ENCODE data around the gene ELP6. TPM values are rescaled to one million over a fixed set of nuclear protein-coding genes. Genes with fewer than 3 reads are reported as not detected.
"Not testable (repeated sequence)": the region's sequence is repeated elsewhere in the genome, so short reads cannot be mapped to it uniquely, and the experiment has no call there.

Gene ELP6
- total and polyA plus RNA-seq, 8 donors: 6.2 to 28.3 (median 18.0) TPM; not detected in 1

- 73 to 89% (median 87%) methylated on average over 2 of the region's 2 CpGs for WGBS, 5 donors
- TF ChIP-seq POLR2AphosphoS5 (IDR thresholded peaks at IDR 0.05) (no peak), POLR2A (IDR thresholded peaks at IDR 0.05) (no peak), CTCF (IDR thresholded peaks at IDR 0.05) (no peak), EP300 (IDR thresholded peaks at IDR 0.05) (no peak)
- H3K27ac ChIP-seq: no peak overlapping the region
- peaks cover 0 to 16% (median 9%) of the 10 kb centered on the region in 4 donors for H3K4me1 ChIP-seq
- H3K27me3 ChIP-seq: no peaks in the 10 kb centered on the region
- H3K9me3 ChIP-seq: no peaks in the 10 kb centered on the region
- intact Hi-C loops (cut with DNase I; ENCODE audit: low total_unique reads): no loop called here
- no peak overlapping the region for H3K4me3 ChIP-seq
- no peak for DNase-seq
- no peaks in the 10 kb centered on the region for H3K36me3 ChIP-seq
Measured at GRCh38 chr3:47517937-47518336, 4.4 kb upstream of the ELP6 start.

DNA sequence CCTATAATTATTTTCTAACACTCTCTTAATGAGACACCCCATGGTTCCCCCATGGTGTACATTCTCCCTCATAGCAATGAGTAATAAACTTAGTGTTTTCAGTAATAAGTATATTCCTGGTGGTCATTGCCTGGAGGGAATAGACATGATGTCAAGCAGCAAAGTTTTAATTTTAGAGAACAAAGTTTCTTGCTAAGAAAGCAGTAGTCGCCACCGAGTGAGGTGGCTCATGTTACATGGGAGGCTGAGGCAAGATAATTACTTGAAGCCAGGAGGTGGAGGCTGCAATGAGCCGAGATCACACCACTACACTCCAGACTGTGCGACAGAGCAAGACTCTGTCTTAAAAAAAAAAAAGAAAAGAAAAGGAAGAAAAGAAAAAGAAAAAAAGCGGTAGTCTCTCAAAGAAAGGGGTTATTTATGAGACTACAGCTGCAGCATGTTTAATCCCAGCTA, 2.4 kb upstream of the ELP6 start:
- H3K36me3 ChIP-seq: peaks cover 0 to 3% (median under 1%) of the 10 kb centered on the region in 4 donors
- H3K9me3 ChIP-seq: no peaks in the 10 kb centered on the region
- no peak for TF ChIP-seq POLR2AphosphoS5 (IDR thresholded peaks at IDR 0.05)
- TF ChIP-seq POLR2A (IDR thresholded peaks at IDR 0.05): no peak
- TF ChIP-seq EP300 (IDR thresholded peaks at IDR 0.05): no peak
- no peak for TF ChIP-seq CTCF (IDR thresholded peaks at IDR 0.05)
- no peak overlapping the region for H3K27ac ChIP-seq
- H3K4me3 ChIP-seq: no peak overlapping the region
- no peaks in the 10 kb centered on the region for H3K27me3 ChIP-seq
- H3K4me1 ChIP-seq: peaks cover 9 to 21% (median 14%) of the 10 kb centered on the region in 4 donors
- intact Hi-C loops (cut with DNase I; ENCODE audit: low total_unique reads): no loop called here
- 57 to 72% (median 65%) methylated on average over 5 of the region's 5 CpGs for WGBS, 5 donors
- DNase-seq: no peak

DNA sequence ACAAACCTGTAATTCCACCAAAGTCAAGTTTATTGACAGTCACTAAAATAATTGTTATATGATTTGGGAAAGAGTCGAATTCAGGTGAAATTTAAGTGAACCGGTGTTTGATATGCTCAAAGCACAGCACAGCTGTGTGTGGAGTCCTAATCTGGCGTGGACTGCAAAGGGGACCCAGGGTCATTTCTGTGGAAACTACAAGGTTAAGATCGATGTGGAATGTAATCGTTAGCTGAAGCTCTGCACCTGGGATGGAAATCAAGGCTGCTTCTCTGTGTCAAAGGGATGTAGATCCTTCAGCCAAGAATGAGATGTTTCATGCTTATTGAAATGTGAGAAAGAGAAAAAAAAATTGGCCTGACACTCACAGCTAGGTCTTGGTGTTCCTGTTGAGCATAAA, 1.6 kb upstream of the ELP6 start:
- intact Hi-C loops (cut with DNase I; ENCODE audit: low total_unique reads): no loop called here
- Histone ChIP-seq H3K4me3 (no peak overlapping the region), H3K27me3 (no peaks in the 10 kb centered on the region), H3K36me3 (peaks cover 0 to 11% (median 8%) of the 10 kb centered on the region in 4 donors), H3K9me3 (no peaks in the 10 kb centered on the region), H3K27ac (no peak overlapping the region), H3K4me1 (peaks cover 9 to 21% (median 14%) of the 10 kb centered on the region in 4 donors)
- WGBS, 5 donors: 41 to 57% (median 51%) methylated on average over 5 of the region's 5 CpGs
- DNase-seq: peak in 1 of 2 donors; percentile 41
- TF ChIP-seq POLR2A (IDR thresholded peaks at IDR 0.05) (no peak), POLR2AphosphoS5 (IDR thresholded peaks at IDR 0.05) (no peak), CTCF (IDR thresholded peaks at IDR 0.05) (no peak), EP300 (IDR thresholded peaks at IDR 0.05) (no peak)

DNA sequence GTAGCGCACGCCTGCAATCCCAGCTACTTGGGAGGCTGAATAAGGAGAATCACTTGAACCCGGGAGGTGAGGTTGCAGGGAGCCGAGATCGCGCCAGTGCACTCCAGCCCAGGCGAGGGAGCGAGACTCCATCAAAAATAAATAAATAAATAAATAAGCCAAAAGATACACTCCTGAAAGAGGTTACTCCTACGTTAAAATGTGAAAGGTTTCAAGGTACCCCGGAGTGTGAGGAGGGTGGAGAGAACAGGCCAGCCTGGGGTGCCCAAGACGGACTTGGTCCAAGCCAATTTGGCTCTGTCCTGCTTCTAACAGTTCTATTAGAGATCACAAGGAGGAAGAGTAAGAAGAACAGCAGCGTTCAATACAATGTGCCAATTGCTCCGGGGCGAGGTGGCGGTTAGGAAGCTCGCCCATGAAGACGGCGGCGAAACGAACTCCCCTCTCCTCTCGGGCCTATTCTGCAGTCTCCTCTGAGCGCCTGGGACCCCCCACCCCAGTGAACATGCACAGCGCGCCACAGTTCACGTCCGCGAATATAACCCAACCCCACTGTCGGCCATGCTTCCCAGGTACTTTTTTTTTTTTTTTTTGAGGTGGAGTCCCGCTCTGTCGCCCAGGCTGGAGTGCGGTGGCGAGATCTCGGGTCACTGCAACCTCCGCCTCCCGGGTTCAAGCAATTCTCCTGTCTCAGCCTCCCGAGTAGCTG, 942 bp downstream of the ELP6 start:
- DNase-seq: peak in 1 of 2 donors; percentile 65
- Histone ChIP-seq H3K4me3 (peak overlapping the region; percentile 66 to 75 (median 73)), H3K27ac (peak overlapping the region; percentile 86 to 98 (median 95)), H3K4me1 (peaks cover 9 to 21% (median 14%) of the 10 kb centered on the region in 4 donors), H3K27me3 (no peaks in the 10 kb centered on the region), H3K36me3 (peaks cover 16 to 35% (median 33%) of the 10 kb centered on the region in 4 donors), H3K9me3 (no peaks in the 10 kb centered on the region)
- TF ChIP-seq EP300 (IDR thresholded peaks at IDR 0.05) (no peak), POLR2AphosphoS5 (IDR thresholded peaks at IDR 0.05) (no peak), POLR2A (IDR thresholded peaks at IDR 0.05) (no peak), CTCF (IDR thresholded peaks at IDR 0.05) (no peak)
- WGBS, 5 donors: 13 to 20% (median 16%) methylated on average over 35 to 36 of the region's 36 CpGs
- intact Hi-C loops (cut with DNase I; ENCODE audit: low total_unique reads): no loop called here

DNA sequence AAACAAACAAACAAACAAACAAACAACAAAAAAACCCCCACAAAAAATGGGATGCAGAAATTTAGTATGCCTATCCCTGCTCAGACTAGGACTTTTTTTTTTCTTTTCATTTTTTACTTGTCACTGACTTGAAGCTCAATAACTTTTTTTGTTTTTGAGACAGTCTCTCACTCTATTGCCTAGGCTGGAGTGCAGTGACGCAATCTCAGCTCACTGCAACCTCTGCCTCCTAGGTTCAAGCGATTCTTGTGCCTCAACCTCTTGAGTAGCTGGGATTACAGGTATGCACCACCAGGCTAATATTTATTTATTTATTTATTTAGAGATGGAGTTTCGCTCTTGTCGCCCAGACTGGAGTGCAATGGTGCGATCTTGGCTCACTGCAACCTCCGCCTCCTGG, 8.2 kb downstream of the ELP6 start:
- H3K4me3 ChIP-seq; H3K27me3 ChIP-seq; H3K4me1 ChIP-seq; H3K27ac ChIP-seq; H3K9me3 ChIP-seq; DNase-seq; intact Hi-C loops (cut with DNase I; ENCODE audit: low total_unique reads): not testable (repeated sequence)
- peaks cover 32 to 98% (median 89%) of the 10 kb centered on the region in 4 donors for H3K36me3 ChIP-seq
- WGBS, 5 donors: 97 to 99% (median 98%) methylated on average over 6 of the region's 6 CpGs
